GM18870 (cell line): ENCODE results near the gene LRIF1.
"Not testable (repeated sequence)": the region's sequence is repeated elsewhere in the genome, so short reads cannot be mapped to it uniquely, and the experiment has no call there.

Source experiments
- ATAC-seq: cut with Tn5 transposase; IDR thresholded peaks from one replicate; pipeline ENCODE4 v1.9.1; 2021; ENCODE audit warnings: moderate library complexity; ENCODE audit not compliant: unreplicated experiment

LRIF1 gene, protein sequence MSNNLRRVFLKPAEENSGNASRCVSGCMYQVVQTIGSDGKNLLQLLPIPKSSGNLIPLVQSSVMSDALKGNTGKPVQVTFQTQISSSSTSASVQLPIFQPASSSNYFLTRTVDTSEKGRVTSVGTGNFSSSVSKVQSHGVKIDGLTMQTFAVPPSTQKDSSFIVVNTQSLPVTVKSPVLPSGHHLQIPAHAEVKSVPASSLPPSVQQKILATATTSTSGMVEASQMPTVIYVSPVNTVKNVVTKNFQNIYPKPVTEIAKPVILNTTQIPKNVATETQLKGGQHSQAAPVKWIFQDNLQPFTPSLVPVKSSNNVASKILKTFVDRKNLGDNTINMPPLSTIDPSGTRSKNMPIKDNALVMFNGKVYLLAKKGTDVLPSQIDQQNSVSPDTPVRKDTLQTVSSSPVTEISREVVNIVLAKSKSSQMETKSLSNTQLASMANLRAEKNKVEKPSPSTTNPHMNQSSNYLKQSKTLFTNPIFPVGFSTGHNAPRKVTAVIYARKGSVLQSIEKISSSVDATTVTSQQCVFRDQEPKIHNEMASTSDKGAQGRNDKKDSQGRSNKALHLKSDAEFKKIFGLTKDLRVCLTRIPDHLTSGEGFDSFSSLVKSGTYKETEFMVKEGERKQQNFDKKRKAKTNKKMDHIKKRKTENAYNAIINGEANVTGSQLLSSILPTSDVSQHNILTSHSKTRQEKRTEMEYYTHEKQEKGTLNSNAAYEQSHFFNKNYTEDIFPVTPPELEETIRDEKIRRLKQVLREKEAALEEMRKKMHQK

DNA sequence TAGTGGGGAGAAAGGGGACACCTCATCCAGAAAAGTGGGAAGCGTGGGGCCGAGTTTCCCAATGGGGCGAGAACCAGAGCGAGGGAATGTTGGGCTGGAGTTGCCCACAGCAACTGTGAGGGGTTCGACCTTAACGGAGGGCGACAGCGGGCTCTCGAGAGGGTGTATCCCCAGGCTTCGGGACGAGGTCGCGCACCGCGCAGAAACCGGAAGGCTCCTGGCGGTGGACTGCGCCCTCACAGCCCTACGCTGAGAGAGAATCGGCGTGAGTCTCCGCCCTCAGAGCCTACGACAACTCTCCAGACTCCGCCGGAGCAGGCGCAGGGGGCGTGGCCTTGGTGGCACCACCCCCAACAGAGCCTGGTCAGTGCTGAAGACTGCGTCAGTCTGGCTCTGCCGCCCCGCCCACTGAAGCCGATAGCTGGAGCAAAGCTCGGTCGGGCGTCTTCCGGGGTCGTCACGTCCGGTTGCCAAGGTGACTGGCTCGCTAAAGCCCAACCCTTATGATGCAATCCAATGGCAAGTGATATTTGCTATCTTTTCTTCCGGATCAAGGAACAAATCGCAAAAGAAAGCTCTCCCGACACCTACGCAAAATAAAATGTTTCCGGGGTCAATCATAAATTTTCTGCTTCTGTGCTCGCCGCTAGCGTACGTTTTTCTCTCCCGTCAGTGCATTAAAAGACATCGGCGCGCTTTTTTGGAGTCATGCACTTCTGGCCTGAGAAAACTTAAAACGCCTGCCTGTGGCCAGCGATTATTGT, at the start of gene LRIF1:
Gene LRIF1 (minus strand): TSS at position 232 of the 764 bp plus-strand sequence. CDS start 234 bp downstream, outside the sequence.
- peak; percentile 96 for ATAC-seq

DNA sequence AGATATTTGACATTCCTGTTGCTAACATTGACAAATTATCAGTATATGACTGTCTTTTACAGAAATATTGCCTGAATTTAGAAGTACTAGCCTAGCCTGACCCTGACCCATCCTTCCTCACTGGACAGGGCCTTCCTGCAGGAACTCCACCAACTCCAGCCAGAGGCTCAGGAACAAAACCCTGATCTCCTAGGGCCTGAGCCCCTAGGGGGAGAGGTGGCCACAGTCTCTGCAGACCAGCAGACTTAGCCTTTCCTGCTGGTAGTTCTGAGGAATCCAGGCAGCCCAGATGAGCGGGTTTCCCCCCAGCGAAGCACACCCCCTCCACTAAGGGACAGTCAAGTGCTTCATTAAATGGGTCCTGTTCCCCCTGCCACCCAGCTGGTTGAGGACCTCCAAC, 44.3 kb upstream of the LRIF1 start:
- ATAC-seq, result no peak

DNA sequence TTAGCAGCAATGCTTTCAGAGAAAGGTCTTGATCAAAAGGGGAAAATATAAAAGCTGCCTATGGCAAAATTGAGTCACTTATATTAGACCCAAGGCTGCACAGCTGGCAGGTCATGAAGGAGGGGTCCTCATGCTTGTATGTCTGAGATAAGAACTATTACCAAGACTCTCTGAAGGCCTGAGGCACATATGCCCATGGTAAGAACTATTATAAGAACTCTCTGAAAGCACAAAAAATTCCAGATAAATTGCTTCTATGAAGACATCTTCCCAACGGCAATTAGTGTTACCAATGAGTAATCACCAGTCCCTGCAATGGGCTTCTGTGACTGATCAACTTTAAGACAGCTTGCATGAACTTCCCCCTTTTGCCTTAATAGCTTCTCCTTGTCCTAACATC, 42.8 kb upstream of the LRIF1 start:
- no peak for ATAC-seq

DNA sequence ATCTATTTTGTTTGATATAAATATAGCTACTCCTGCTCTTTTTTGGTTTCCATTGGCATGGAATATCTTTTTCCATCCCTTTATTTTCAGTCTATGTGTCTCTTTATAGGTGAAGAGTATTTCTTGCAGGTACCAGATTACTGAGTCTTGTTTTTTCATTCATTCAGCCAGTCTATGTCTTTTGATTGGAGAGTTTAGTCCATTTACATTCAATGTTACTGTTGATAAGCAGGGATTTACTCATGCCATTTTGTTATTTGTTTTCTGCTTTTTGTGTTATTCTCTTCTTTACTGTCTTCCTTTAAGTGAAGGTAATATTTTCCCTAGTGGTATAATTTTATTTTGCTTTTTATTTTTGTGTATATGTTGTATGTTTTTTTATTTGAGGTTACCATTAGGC, 35.9 kb upstream of the LRIF1 start:
- ATAC-seq, result not testable (repeated sequence)

DNA sequence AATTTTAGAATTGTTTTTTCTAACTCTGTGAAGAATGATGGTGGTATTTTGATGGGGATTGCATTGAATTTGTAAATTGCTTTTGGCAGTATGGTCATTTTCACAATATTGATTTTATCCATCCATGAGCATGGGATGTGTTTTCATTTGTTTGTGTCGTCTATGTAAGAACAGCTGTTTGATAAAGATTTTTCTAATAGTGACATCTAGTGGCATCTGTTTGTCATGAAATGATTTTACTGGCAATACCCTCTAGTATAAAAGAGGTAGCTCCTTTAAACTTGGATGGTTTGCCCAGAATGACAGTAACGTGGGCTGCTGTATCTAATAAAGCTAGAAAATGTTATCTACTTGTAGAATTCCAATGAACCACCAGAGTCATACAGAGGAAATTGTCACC, 28.6 kb upstream of the LRIF1 start:
- not testable (repeated sequence) for ATAC-seq

DNA sequence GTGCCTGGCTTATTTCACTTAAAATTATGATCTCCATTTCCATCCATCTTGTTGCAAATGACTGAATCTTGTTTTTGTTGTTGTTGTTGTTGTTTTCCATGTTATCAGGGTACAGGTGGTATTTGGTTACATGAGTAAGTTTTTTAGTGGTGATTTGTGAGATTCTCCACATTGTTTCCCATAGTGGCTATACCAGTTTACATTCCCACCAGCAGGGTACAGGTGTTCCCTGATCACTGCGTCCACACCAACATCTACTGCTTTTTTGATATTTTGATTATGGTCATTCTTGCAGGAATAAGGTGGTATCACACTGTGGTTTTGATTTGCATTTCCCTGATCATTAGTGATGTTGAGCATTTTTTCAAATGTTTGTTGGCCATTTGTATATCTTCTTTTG, 27.6 kb upstream of the LRIF1 start:
- ATAC-seq, result not testable (repeated sequence)

DNA sequence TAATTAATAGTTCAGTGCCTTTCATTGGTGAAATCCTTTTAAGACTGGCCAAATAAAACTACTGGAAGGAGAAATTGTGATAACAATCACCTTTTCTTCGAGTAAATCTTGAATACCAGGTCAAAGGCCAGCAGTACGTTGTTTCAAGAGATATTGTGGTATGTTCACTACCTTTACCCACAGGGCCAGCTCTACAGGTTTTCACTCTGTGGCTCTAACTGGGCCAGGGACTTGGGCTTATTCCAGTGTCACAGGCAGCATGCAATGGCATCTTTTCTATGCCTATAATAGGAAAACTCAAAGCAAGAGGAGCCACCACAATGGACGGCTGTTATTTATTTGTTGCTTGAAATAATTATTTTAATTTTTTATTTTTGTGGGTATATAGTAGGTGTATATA, 26.8 kb upstream of the LRIF1 start:
- no peak for ATAC-seq

DNA sequence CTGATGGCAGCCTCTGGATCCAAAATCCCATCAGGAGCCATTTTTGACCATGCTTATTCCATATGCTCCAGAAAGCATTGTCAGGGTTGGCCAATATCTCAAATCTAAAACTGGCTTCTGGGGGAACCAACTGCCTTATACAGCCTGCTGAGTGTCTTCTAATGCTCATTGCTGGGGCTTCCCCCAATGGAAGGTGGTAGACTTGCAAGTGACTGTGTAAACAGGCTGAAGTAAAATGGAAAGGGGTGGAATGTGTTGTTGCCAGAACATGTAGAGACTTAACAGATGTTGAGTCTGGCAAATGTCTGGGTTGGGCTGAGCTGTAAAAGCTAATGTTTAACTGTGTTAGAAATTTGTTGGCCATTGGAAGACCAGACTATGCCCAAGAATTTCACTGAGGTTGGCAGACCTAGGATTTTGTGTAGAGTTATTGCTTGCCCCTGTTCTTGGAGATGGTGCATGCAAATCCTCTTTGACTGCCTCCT, 22.7 kb upstream of the LRIF1 start:
- ATAC-seq, result no peak

DNA sequence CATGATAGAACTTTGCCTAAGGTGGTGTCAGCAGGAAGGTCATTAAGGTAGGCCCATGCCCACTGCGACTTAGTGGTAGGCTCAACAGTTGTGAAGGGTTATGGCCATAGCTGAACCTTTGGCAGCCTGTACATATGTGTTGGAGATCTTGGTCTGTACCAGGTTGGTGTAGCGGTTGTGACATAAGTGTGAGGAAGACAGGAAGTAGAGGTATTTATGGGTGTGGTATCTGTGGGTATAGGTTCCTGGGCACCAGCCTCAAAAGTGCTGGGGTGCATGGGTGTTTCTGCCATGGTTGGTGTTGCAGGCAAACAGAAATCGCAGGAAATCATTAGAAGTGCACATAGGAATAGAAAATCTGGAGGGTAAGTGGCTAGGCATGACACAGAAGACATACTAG, 18.6 kb upstream of the LRIF1 start:
- no peak for ATAC-seq

DNA sequence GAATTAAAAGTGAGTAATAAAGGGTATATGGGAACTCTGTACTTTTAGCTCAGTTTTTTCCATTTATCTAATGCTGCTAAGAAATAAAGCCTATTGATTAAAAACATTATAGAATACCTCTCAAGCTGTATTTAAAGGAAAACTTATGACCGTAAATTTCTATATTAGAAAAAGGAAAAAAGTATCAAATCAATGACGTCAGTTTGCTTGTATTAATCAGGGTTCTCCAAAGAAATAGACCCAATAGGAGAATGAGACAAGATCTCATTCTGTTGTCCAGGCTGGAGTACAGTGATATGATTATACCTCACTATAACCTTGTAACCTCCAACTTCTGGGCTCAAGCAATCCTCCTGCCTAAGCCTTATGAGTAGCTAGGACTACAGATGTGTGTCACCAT, 15.4 kb upstream of the LRIF1 start:
- no peak for ATAC-seq

DNA sequence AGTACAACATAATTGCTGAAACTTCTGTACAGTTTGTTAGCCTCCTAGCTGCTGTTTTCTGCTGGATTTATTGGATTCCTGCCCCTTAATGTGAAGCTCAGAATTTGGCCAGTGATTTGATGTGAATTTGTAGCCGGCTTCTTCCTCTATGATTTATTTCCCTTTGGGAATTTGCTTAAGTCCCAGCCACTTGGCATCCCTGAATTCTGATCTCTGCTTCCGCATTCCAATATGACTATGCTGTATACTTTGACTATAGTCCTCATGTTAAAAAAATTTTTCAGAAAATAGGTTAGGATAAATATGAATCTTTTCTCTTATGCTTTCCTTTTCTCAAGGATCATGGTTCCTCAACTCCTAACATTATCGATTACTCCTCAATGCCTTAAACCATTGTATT, 12.4 kb upstream of the LRIF1 start:
- ATAC-seq, result no peak

DNA sequence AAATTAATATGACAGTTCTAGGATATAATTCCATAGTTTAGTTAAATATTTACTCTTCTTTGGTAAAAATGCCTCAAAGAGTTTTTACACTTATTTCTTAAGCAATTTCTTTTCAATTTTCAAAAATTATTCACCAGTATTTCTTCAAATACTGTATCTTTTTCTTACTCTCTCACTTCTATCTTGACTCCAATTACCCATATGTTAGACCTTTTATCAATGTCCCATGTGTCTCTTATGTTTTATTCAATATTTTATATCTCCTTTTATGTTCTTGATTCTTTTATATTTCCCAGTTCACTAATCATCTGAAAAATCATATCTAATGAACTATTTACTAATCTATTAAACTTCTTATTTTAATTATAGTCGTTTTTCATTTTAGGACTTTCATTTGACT, 11.5 kb upstream of the LRIF1 start:
- ATAC-seq, result no peak

DNA sequence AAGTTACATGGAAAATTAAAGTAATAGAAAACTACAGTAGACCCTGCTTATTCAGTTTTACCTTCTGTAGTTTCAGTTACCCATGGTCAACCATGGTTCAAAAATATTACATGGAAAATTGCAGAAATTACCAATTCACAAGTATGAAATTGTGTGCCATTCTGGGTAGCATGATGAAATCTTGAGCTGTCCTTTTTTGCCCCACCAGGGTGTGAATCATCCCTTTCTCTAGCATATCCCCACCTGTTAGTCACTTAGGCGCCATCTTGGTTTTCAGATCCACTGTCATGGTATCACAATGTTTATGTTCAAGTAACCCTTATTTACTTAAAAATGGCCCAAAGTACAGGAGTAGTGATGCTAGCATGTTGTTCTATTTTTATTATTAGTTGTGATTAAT, 3.5 kb upstream of the LRIF1 start:
- no peak for ATAC-seq

DNA sequence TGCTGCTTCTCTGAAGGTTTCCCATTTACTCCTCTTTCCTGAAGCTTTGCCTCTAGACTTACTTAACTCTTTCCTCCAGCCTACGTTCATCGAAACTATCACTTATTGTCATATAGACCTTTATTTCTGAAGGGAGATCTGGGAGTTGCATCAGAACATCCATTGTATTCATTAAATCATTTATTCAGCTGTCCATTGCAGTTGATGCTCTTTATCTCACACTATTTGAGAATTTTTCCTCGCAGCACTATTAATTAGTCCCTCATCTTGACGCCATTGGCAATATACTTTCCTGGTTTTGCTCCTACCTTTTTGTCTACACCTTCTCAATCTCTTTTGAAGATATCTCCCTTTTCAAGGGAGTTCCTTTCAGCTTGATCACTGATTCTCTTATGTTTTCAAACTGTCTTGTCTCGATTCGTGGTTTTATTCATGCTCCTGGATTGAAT, 757 bp upstream of the LRIF1 start:
- no peak for ATAC-seq

DNA sequence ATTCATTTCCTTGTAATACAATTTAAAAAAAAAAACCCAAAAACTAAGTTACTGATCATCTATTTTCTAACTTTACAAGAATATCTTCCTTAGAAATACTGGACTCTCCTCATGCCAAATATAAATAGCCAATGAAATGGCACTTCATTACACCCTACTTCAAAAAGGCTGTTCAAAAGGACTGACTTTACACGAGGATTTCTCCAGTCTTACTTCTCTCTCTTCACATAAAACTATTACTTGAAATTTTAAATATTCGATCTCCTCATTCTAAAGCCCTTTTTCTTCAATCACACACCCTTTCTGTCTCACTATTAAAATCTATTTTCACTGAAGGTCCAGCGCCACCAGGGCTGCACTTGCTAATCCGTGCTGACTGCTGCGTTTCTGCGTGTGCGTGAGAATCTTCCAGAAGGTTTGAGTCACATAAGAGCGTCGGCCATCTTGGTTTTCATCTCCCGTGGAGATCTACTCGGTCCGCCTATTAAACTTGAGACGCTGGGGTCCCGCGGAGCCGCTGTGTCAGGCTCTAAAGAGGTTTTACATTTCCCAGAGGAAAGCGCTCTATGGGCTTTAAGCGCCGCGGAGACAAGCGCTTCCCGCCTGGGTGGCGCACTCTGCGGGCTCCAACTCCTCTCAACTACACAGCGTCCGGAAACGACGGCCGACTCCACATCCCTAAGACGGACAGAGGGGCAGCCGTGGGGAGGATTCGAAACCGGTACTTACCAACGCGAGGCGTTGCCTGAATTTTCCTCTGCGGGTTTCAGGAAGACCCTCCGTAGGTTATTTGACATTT, 631 bp downstream of the LRIF1 start:
- peak; percentile 25 for ATAC-seq

DNA sequence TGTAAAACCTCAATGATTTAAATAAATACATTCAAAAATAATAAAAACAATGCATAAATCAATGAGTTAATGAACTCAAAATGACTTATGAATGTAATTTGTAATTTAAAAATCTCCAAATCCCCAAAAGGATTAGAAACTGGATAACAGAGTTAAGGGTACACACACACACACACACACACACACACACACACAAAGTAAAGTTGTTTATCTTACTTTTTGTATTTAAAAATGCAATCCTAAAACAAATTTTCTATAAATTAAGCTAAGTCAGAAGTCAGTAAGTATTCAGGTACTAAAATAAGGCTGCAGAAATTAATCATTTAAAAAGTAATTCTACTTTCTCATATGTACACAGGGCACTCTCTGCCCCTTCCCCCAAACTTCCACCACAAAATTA, 1.8 kb downstream of the LRIF1 start:
- no peak for ATAC-seq

DNA sequence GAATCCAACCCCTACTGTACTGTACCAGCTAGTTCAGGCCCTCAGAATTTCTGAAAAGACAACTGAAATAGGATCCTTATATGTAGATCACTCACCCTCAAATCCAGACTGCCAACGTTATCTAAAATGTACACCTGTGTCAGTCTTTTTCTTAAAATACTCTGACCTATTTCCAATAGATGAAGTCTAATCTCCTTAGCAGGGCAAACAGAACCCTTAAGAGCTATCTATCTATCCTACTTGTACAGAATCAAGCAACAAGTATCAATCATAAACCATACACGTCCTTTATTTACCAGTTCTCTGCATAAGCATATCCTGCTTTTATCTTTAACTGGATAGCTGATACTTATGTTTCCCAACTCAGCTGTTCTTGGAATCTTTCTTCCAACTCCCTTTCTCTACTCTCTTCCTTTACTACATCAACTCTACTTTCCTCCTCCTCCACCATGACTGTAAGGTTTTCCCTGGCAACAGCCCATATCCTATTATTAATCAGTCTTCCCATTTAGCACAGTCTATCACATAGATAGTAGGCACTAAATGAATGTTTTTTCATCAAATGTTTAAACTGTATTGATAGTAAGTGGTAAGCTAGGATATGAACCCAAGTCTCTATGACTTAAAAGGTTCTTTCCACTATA, 2.8 kb downstream of the LRIF1 start:
- no peak for ATAC-seq

DNA sequence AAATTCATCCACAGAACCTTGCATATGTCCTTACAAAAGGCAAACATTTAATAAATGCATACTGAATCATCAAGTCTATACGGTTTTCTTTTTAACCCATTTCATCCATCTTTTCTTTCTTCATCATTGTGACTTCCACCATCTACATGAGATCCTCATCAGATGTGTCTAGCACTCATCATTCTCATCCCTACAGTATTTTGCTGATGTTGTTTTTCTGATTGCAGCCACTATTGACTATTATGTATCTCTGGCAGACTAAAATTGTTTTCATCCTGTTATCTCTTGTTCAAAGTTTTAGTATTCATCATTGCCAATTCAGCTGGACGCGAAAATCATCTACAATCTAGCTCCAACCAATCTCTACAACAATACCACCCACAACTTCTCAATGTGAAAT, 5.9 kb downstream of the LRIF1 start:
- no peak for ATAC-seq

DNA sequence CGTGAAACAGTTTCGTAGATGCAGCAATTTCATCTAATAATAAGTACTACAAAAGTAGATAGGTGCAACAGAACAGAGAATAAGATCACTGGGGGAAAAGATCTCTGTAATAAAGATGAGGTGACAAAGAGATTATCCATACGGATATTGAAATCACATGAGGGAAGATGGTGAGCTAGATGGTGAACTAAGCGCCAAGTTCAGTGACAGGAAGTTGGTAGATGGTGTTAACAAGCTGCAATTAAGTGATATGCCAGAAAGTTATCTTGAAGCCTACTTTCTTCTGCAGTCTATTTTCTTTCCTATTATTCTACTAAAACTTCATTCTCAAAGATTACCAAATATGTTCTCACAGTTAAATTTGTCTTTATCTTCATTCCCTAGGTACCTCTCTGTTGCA, 7.1 kb downstream of the LRIF1 start:
- ATAC-seq, result no peak

DNA sequence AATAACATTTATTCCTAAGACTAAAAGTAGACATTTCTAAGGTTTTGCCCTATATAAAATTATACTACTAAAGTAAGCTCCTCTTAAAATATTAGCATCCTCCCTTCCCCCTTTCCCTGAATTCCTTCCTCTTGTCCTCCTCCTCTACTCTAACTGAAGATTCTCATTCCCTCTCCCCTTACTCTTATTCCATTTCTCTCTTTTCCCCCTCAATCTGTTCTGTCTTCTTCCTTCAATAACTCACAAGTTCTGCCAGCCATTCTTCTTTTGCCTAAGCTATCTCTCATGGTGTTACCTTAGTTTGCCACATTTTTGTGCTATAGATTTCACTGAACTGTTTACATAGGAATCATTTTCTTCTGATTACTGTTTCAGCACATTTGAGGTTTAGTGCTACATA, 10.7 kb downstream of the LRIF1 start:
- no peak for ATAC-seq
